ENCODE data around the gene OR2Z1. TPM values are rescaled to one million over a fixed set of nuclear protein-coding genes. Genes with fewer than 3 reads are reported as not detected.
"Not testable (repeated sequence)": the region's sequence is repeated elsewhere in the genome, so short reads cannot be mapped to it uniquely, and the experiment has no call there.

Gene OR2Z1
- total RNA-seq, 1 donor from 2014 or later: not detected

DNA sequence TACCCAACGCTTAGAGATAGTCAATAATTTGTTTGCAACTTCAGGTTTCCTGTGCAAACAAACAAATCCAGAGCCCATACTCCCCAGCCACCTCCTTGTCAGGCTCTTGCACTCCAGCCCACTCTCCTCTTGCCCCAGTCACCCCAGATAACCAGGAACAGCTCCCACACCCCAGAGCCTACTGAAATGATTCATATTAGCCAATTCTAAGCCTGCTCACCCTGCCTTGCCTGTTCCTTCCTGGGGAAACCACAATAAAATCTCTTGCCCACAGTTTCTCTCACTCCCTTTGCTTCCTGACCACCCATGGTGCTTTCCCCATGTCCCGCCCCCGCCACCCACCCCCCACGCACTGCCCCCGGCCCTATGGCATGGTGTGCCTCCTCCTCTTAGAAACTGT lies 19.1 kb upstream of the OR2Z1 start:
- DNase-seq: no peak

DNA sequence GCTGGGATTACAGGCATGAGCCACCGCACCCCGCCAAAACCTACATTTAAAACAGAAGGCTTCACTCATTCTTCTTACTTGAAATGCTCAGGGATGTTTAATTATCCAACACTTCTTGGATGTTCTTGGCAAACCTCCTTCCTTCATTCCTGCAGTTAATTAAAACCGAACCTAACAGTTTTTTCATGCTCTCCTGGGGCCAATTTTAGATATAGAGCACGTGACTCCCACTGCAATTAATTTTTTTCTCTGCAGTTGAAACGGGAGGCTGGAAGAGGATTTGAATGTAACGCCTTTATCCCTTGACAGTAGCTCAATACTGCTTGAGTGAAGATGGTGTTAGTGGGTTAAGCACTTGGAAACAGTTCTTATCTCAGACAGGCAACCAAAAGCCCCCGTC lies 18.2 kb upstream of the OR2Z1 start:
- DNase-seq: no peak

DNA sequence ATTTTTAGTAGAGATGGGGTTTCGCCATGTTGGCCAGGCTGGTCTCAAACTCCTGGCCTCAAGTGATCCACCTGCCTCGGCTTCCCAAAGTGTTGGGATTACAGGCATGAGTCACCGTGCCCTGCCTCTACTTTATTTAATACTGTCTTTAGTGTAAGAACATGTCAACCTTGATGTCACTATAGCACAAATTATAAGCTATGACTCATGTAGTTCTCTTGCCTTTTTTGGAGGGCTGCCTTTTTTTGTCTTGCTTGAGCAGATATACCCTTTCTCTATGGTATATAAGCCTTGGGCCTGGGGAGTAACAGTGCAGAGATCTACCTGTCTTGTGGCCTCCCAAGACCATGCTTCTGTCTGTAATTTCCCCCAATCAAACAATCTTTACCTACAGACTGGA lies 16.1 kb upstream of the OR2Z1 start:
- DNase-seq: not testable (repeated sequence)

DNA sequence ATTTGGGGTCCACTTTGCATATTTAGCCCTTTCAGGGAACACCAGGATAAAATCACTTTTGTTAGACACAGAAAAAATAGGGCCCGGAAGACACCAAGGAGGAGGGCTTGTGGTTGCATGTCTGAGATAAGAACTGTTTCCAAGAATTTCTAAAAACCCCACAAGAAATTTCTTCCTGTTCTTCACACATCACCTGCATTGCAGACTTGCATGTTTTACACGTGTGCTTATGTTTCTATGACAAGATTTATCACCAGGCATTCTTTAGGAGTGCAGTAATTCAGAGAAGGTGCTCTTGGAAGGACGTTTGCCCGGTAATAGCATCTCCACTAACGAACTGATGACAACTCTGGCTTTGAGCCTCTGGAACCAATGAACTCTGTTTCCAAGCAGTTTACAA lies 15.7 kb upstream of the OR2Z1 start:
- no peak for DNase-seq

DNA sequence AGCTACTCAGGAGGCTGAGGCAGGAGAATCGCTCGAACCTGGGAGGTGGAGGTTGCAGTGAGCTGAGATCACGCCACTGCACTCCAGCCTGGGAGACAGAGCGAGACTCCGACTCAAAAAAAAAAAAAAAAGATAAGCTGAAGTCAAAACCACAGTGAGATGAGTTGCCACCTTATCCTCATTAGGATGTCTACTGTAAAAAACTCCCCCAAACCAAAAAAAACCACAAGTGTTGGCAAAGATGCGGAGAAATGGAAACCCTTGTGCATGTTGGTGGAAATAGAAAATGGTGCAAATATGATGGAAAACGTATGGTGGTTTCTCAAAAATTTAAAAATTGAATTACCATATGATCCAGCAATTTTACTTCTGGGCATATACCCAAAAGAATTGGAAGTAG lies 11.1 kb upstream of the OR2Z1 start:
- not testable (repeated sequence) for DNase-seq

DNA sequence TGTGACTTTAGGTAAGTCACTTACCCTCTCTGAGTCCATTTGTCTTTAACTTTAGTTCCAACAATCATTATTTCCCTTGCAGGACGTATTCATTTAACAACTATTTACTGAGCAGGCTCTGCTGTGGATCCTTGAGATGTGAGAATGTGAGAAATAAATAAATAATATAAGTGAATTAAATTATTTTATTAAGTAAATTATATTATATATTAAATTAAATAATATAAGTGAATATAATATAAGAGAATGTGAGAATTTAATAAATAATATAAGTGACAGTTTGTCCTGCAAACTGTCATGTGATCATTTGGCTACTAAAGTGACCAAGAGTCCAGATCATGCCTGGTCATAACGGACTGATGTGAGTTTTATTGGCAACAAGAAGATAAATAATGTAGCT lies 598 bp downstream of the OR2Z1 start:
- DNase-seq: no peak

DNA sequence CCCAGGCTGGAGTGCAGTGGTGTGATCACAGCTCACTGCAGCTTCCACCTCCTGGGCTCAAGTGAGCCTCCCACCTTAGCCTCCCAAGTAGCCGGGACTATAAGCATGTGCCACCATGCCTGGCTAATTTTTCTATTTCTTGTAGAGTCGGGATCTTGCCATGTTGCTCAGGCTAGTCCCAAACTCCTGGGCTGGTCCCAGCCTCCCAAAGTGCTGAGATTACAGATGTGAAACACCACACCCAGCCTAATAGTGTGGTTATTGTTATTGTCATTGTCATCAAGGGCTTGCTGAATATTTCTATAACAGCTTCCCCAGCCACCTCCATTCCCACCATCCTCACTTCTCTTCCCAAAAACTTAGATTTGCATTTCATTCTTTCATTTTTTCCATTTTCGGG lies 2.8 kb downstream of the OR2Z1 start:
- DNase-seq: no peak

DNA sequence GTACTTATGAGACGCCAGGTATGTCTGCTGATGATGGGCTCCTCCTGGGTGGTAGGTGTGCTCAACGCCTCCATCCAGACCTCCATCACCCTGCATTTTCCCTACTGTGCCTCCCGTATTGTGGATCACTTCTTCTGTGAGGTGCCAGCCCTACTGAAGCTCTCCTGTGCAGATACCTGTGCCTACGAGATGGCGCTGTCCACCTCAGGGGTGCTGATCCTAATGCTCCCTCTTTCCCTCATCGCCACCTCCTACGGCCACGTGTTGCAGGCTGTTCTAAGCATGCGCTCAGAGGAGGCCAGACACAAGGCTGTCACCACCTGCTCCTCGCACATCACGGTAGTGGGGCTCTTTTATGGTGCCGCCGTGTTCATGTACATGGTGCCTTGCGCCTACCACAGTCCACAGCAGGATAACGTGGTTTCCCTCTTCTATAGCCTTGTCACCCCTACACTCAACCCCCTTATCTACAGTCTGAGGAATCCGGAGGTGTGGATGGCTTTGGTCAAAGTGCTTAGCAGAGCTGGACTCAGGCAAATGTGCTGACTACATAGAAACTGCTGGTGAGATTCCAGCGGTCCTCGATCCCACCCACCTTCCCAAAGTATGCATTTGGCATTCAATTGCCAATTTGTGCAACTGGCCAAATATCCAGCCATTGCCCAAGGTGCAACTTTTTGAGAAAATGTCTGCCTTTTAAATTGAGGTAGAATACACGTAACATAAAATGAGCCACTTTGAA lies 10.2 kb downstream of the OR2Z1 start:
- DNase-seq: no peak

DNA sequence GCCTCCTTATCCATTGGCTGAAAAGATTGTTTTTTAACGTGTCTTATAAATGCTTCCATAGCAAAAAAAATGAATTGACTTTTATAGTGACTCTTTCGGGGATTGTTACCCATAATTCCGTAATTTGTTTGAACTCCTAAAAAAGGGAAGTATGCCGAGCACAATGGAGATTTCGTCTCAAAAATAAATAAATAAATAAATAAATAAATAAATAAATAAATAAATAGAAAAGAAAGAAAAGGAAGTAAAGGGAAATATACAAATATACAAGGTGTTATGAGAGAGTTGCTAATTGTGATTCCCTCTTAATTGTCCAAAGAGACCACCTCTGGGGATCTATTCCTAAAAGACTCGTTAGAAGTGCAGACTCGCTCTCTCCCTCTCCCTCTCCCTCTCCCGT lies 16.9 kb downstream of the OR2Z1 start:
- no peak for DNase-seq

DNA sequence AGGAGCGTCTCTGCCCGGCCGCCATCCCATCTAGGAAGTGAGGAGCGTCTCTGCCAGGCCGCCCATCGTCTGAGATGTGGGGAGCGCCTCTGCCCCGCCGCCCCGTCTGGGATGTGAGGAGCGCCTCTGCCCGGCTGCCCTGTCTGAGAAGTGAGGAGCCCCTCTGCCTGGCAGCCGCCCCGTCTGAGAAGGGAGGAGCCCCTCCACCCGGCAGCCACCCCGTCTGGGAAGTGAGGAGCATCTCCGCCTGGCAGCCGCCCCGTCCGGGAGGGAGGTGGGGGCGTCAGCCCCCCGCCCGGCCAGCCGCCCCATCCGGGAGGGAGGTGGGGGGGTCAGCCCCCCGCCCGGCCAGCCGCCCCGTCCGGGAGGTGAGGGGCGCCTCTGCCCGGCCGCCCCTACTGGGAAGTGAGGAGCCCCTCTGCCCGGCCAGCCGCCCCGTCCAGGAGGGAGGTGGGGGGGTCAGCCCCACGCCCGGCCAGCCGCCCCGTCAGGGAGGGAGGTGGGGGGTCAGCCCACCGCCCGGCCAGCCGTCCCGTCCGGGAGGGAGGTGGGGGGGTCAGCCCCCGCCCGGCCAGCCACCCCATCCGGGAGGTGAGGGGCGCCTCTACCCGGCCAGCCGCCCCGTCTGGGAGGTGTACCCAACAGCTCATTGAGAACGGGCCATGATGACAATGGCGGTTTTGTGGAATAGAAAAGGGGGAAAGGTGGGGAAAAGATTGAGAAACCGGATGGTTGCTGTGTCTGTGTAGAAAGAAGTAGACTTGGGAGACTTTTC lies 18.0 kb downstream of the OR2Z1 start:
- DNase-seq: not testable (repeated sequence)

DNA sequence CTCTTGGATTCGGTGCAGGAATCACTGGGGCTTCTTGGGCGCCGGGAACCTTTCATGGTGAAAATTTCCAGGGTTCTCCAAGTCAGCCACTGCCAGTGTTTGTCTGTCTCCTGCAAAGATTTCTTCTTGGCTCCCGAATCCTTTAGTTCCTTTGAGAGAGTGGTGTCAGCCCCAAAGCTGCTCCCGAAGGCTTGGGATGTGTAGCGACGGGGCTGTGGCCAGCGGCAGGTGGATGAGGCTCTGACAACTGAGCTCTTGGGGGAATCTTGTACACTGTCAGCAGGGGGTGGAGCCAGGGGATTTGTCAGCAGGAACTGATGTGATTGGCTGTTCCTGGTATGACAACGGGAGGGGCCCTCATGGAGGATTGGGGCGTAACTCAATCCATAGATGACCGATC lies 45.8 kb downstream of the OR2Z1 start:
- not testable (repeated sequence) for DNase-seq

DNA sequence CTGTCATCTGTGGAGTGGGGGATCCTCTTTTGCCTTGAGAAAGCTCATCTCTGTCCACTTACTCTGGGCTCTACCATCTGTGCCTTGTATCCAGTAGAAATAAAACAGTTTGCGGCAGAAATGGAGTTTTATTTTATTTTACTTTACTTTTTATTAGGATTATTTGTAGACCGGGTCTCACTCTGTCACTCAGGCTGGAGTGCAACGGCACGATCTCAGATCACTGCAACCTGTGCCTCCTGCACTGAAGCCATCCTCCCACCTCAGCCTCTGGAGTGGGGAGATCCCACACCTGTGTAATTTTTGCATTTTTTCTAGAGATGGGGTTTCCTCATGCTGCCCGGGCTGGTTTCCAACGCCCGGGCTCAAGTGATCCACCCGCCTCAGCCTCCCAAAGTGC lies 47.8 kb downstream of the OR2Z1 start:
- not testable (repeated sequence) for DNase-seq

DNA sequence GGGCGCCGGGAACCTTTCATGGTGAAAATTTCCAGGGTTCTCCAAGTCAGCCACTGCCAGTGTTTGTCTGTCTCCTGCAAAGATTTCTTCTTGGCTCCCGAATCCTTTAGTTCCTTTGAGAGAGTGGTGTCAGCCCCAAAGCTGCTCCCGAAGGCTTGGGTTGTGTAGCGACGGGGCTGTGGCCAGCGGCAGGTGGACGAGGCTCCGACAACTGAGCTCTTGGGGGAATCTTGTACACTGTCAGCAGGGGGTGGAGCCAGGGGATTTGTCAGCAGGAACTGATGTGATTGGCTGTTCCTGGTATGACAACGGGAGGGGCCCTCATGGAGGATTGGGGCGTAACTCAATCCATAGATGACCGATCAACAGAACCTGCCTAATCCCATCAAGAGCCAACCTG lies 52.2 kb downstream of the OR2Z1 start:
- DNase-seq: not testable (repeated sequence)

Small RNAs within 50 kb of the gene (small RNA-seq; reads per million reads assigned to genes)
- gene AC012616.1 (ENCODE audit: low replicate concordance): not detected

Other genes with a start within 250 kb of the OR2Z1 start
- gene PRAM1, start 219.0 kb upstream of the OR2Z1 start, total RNA-seq: 1.8 TPM
- gene ZNF414, start 207.5 kb upstream of the OR2Z1 start, total RNA-seq: 13.7 TPM
- gene MYO1F, start 144.2 kb upstream of the OR2Z1 start, total RNA-seq: 7.3 TPM
- 24.8 TPM for gene ADAMTS10, start 110.9 kb upstream of the OR2Z1 start, total RNA-seq
- not detected for gene NFILZ, start 91.0 kb upstream of the OR2Z1 start, total RNA-seq
- not detected for gene ACTL9, start 22.8 kb upstream of the OR2Z1 start, total RNA-seq
- 31.5 TPM for gene ZNF558, start 110.7 kb downstream of the OR2Z1 start, total RNA-seq
- not detected for gene MBD3L1, start 110.7 kb downstream of the OR2Z1 start, total RNA-seq